SK-N-SH (cell line): ENCODE data around the gene TTC27. TPM values are rescaled to one million over a fixed set of nuclear protein-coding genes. Genes with fewer than 3 reads are reported as not detected.

Experiments
- CTCF ChIA-PET: fragments of 300-600, 350-600 bp; formaldehyde crosslinking; extraction: SDS; loops from one replicate; lab custom pipeline; 2021; lab: Yijun Ruan, JAX
- POLR2A ChIA-PET: fragments of 350-600 bp; sonication (Branson Sonifier 250); formaldehyde crosslinking; extraction: SDS; loops from one replicate; lab custom pipeline; 2020; ENCODE audit warnings: antibody characterized with exemption, inconsistent platforms; lab: Yijun Ruan, JAX
- DNase-seq: peaks from one replicate; pipeline ENCODE4 v3.0.0; 2012
- H2AFZ ChIP-seq: fragments of 200-600 bp; sonication (generic); 2 replicates; pipeline ENCODE4 v1.8.1; 2016; ENCODE audit warnings: antibody characterized with exemption, mild to moderate bottlenecking, low read depth
- H3F3A ChIP-seq: fragments of 200-600 bp; sonication (generic); replicated peaks from 2 replicates; pipeline ENCODE3; 2016; ENCODE audit warnings: antibody characterized with exemption, mild to moderate bottlenecking; ENCODE audit not compliant: insufficient read depth
- H3K27ac ChIP-seq, 2 experiments: fragments of 200-500 bp in 1 of 2; fragments of 200-600 bp in 1 of 2; sonication (Bioruptor generic) in 1 of 2; sonication (generic), shearing (Covaris generic) in 1 of 2; 2 replicates each; pipeline versions ENCODE4 v1.5.1 to v1.6.1; 2014 to 2016; ENCODE audit warnings: low read depth in 2 of 2, inconsistent platforms in 1 of 2, low read length in 1 of 2, mild to moderate bottlenecking in 1 of 2, mixed read lengths in 1 of 2
- H3K27me3 ChIP-seq: fragments of 200-600 bp; sonication (generic), shearing (Covaris generic); 2 replicates; pipeline ENCODE4 v1.6.1; 2016; ENCODE audit warnings: mixed run types; ENCODE audit not compliant: insufficient read depth
- H3K36me3 ChIP-seq, 2 experiments: fragments of 200-500 bp in 1 of 2; fragments of 200-600 bp in 1 of 2; sonication (Bioruptor generic) in 1 of 2; sonication (generic) in 1 of 2; replicated peaks in 1 of 2; 2 replicates each; pipeline versions ENCODE3 to v1.5.1; 2014 to 2016; ENCODE audit warnings: low read length in 1 of 2, mild to moderate bottlenecking in 1 of 2; ENCODE audit not compliant: insufficient read depth in 2 of 2, control insufficient read depth in 1 of 2
- H3K4me1 ChIP-seq, 2 experiments: fragments of 200-500 bp in 1 of 2; fragments of 200-600 bp in 1 of 2; sonication (Bioruptor generic) in 1 of 2; sonication (generic), shearing (Covaris generic) in 1 of 2; 2 replicates each; pipeline versions ENCODE4 v1.5.1 to v1.6.1; 2014 to 2016; ENCODE audit warnings: low read depth in 1 of 2, low read length in 1 of 2, mixed run types in 1 of 2; ENCODE audit not compliant: insufficient read depth in 2 of 2, control insufficient read depth in 1 of 2
- H3K4me2 ChIP-seq: fragments of 200-600 bp; sonication (generic), shearing (Covaris generic); 2 replicates; pipeline ENCODE4 v1.6.1; 2017; ENCODE audit warnings: mixed run types
- H3K4me3 ChIP-seq, 2 experiments: fragments of 200-500 bp in 1 of 2; fragments of 200-600 bp in 1 of 2; sonication (Bioruptor generic) in 1 of 2; sonication (generic), shearing (Covaris generic) in 1 of 2; 2 replicates each; pipeline versions ENCODE4 v1.5.1 to v1.8.1; 2014 to 2016; ENCODE audit warnings: low read depth in 2 of 2, inconsistent platforms in 1 of 2, low read length in 1 of 2, mild to moderate bottlenecking in 1 of 2, mixed read lengths in 1 of 2, moderate library complexity in 1 of 2
- H3K79me2 ChIP-seq: fragments of 200-600 bp; sonication (generic); 2 replicates; pipeline ENCODE4 v1.8.1; 2017; ENCODE audit warnings: mild to moderate bottlenecking; ENCODE audit not compliant: insufficient read depth
- H3K9ac ChIP-seq: fragments of 200-600 bp; sonication (generic); 2 replicates; pipeline ENCODE4 v1.6.1; 2017; ENCODE audit warnings: mixed run types
- H3K9me2 ChIP-seq: fragments of 200-600 bp; sonication (generic); 2 replicates; pipeline ENCODE4 v1.6.1; 2017; ENCODE audit warnings: mixed run types
- H3K9me3 ChIP-seq: fragments of 200-600 bp; sonication (generic); 2 replicates; pipeline ENCODE4 v1.6.1; 2017; ENCODE audit warnings: mixed run types, mild to moderate bottlenecking, moderate library complexity
- H4K20me1 ChIP-seq: fragments of 200-600 bp; sonication (generic); 2 replicates; pipeline ENCODE4 v1.6.1; 2017; ENCODE audit warnings: mild to moderate bottlenecking, mixed run types; ENCODE audit not compliant: insufficient read depth
- CHD2 ChIP-seq: fragments of 150-350 bp; IDR thresholded peaks from 2 replicates; pipeline ENCODE4 v1.6.1; 2018; ENCODE audit warnings: low read length; ENCODE audit not compliant: partially characterized antibody
- EZH2phosphoT487 ChIP-seq: fragments of 200-600 bp; sonication (generic); IDR thresholded peaks from 2 replicates; pipeline ENCODE4 v1.6.1; 2017; ENCODE audit warnings: low read depth, mixed run types, mild to moderate bottlenecking, antibody characterized with exemption, moderate library complexity, borderline replicate concordance
- FOSL2 ChIP-seq: IDR thresholded peaks from 2 replicates; pipeline ENCODE4 v1.4.0; 2012; ENCODE audit warnings: low read depth, mild to moderate bottlenecking, moderate library complexity, borderline replicate concordance
- FOXJ3 ChIP-seq: sonication (generic); formaldehyde crosslinking; IDR thresholded peaks from 2 replicates; pipeline ENCODE4 v1.5.1; 2020; ENCODE audit warnings: mild to moderate bottlenecking, missing genetic modification reagents
- FOXM1 ChIP-seq: IDR thresholded peaks from 2 replicates; pipeline ENCODE4 v1.4.0; 2012; ENCODE audit warnings: low read depth, mild to moderate bottlenecking
- GABPA ChIP-seq: IDR thresholded peaks from 2 replicates; pipeline ENCODE4 v1.4.0; 2012; ENCODE audit warnings: low read depth, mild to moderate bottlenecking
- IRF3 ChIP-seq: fragments of 150-350 bp; IDR thresholded peaks from 2 replicates; pipeline ENCODE4 v1.6.1; 2016; ENCODE audit warnings: mild to moderate bottlenecking, low read depth, low read length
- JUND ChIP-seq: IDR thresholded peaks from 2 replicates; pipeline ENCODE4 v1.4.0; 2012
- MAX ChIP-seq: IDR thresholded peaks from 2 replicates; pipeline ENCODE4 v1.4.0; 2012; ENCODE audit warnings: low read depth
- MEF2A ChIP-seq: IDR thresholded peaks from 2 replicates; pipeline ENCODE4 v1.4.0; 2012; ENCODE audit warnings: low read depth, borderline replicate concordance
- NFIC ChIP-seq: IDR thresholded peaks from 2 replicates; pipeline ENCODE4 v1.4.0; 2012; ENCODE audit warnings: borderline replicate concordance
- RCOR1 ChIP-seq: fragments of 150-350 bp; IDR thresholded peaks from 2 replicates; pipeline ENCODE4 v1.6.1; 2017; ENCODE audit warnings: antibody characterized with exemption, low read length
- RFX5 ChIP-seq: IDR thresholded peaks from 2 replicates; pipeline ENCODE4 v1.6.1; 2012; ENCODE audit warnings: mild to moderate bottlenecking, improper control_type of control experiment, low read length
- RXRA ChIP-seq: IDR thresholded peaks from 2 replicates; pipeline ENCODE4 v1.4.0; 2012; ENCODE audit warnings: low read depth, mild to moderate bottlenecking, borderline replicate concordance
- TAF1 ChIP-seq: IDR thresholded peaks from 2 replicates; pipeline ENCODE4 v1.6.1; 2012; ENCODE audit warnings: low read depth, mild to moderate bottlenecking, low read length, moderate library complexity, borderline replicate concordance
- TEAD4 ChIP-seq: IDR thresholded peaks from 2 replicates; pipeline ENCODE4 v1.4.0; 2012; ENCODE audit warnings: mild to moderate bottlenecking, borderline replicate concordance; ENCODE audit not compliant: insufficient read depth
- USF2 ChIP-seq: fragments of 150-350 bp; IDR thresholded peaks from 2 replicates; pipeline ENCODE4 v1.6.1; 2017; ENCODE audit warnings: antibody characterized with exemption, low read length, low read depth, borderline replicate concordance
- ZBTB33 ChIP-seq: IDR thresholded peaks from 2 replicates; pipeline ENCODE4 v1.4.0; 2012; ENCODE audit warnings: low read depth, borderline replicate concordance
- WGBS: methylation state at CpG from one replicate; pipeline ENCODE4 v1.1.6; 2017; ENCODE audit warnings: low lambda C conversion rate; 5-methylcytosine and 5-hydroxymethylcytosine counted together
- polyA plus RNA-seq, 3 experiments: library from polyadenylated mRNA; depleted of rRNA; stranded (reverse); fragments of >200 nt; gene quantifications; 2 replicates each; pipeline ENCODE4 v1.2.3, GENCODE V29; 2012

The TTC27 gene
- polyA plus RNA-seq, 1 of the 3 experiments (the other 2 are of a cell fraction): 14.4 TPM

- Histone ChIP-seq H3K36me3 (no peaks in the 10 kb centered on the region), H3F3A (no peaks in the 10 kb centered on the region), H3K9ac (no peak overlapping the region), H3K4me2 (no peak overlapping the region), H3K79me2 (no peaks in the 10 kb centered on the region), H3K27me3 (no peaks in the 10 kb centered on the region), H3K9me2 (no peaks in the 10 kb centered on the region), H3K4me3 (no peak overlapping the region), H3K27ac (no peak overlapping the region), H4K20me1 (no peaks in the 10 kb centered on the region), H3K9me3 (no peaks in the 10 kb centered on the region), H3K4me1 (peaks cover 0 to 11% of the 10 kb centered on the region in 2 experiments; a peak in 1 of 4 replicates), H2AFZ (no peak overlapping the region)
- CTCF ChIA-PET: interaction anchor here (0.9 kb wide), 1 partner anchor 9 kb away, joined by 4 read pairs; no protein-coding TSS in a partner anchor
- POLR2A ChIA-PET: no interaction called here
- DNase-seq: no peak
- TF ChIP-seq TEAD4: no peak
- TF ChIP-seq RCOR1: no peak
- no peak for TF ChIP-seq MAX
- no peak for TF ChIP-seq NFIC
- TF ChIP-seq EZH2phosphoT487: no peak
- no peak for TF ChIP-seq GABPA
- TF ChIP-seq JUND: no peak
- 85% methylated on average over 8 of the region's 8 CpGs for WGBS
Measured at GRCh38 chr2:32858713-32859112, 230.9 kb downstream of the TTC27 start.

- no peaks in the 10 kb centered on the region for H3K27me3 ChIP-seq
- ChIA-PET POLR2A (no interaction called here), CTCF (interaction anchor here (1.2 kb wide), 1 partner anchor 17 kb away, joined by 3 read pairs; no protein-coding TSS in a partner anchor)
- TF ChIP-seq CHD2 (no peak), MAX (no peak), USF2 (no peak), GABPA (no peak), IRF3 (no peak), FOSL2 (no peak), TEAD4 (no peak), RFX5 (no peak), TAF1 (no peak), EZH2phosphoT487 (no peak), ZBTB33 (no peak), FOXM1 (no peak), JUND (no peak), FOXJ3 (CRISPR knock-in tag) (no peak), RXRA (no peak), MEF2A (no peak)
- H3K9me3 ChIP-seq: no peaks in the 10 kb centered on the region
- no peak overlapping the region for H3K4me3 ChIP-seq
- peaks cover 6 to 14% of the 10 kb centered on the region in 2 experiments; a peak in 3 of 4 replicates for H3K4me1 ChIP-seq
- no peak overlapping the region for H3K27ac ChIP-seq
- no peak overlapping the region for H3K9ac ChIP-seq
- H3K36me3 ChIP-seq: no peaks in the 10 kb centered on the region
- H3K9me2 ChIP-seq: no peaks in the 10 kb centered on the region
- H2AFZ ChIP-seq: no peak overlapping the region
- no peak overlapping the region for H3K4me2 ChIP-seq
- no peaks in the 10 kb centered on the region for H4K20me1 ChIP-seq
- H3K79me2 ChIP-seq: no peaks in the 10 kb centered on the region
- no peak for DNase-seq
- peaks cover 6% of the 10 kb centered on the region for H3F3A ChIP-seq
Measured at GRCh38 chr2:32860385-32860784, 232.5 kb downstream of the TTC27 start.
